Suppressor macrophage (primary cell): Measurements from ENCODE around the gene SNED1.

Source experiments
- DNase-seq, 4 experiments: peaks; one replicate each; pipeline ENCODE4 v3.0.0-alpha.2; 2020 to 2022

The SNED1 gene

GRCh38 chr2:241030333-241030680, 31.9 kb downstream of the SNED1 start:
- no peak for DNase-seq

GRCh38 chr2:241030883-241031282, 32.5 kb downstream of the SNED1 start:
- no peak for DNase-seq

GRCh38 chr2:241031436-241032165, 33.2 kb downstream of the SNED1 start:
- no peak for DNase-seq

- DNase-seq: no peak
Observed at GRCh38 chr2:241033336-241033987, 35.0 kb downstream of the SNED1 start.

- DNase-seq: no peak
Observed at GRCh38 chr2:241033994-241034393, 35.6 kb downstream of the SNED1 start.

GRCh38 chr2:241034490-241035141, 36.2 kb downstream of the SNED1 start:
- no peak for DNase-seq

- no peak for DNase-seq
Observed at GRCh38 chr2:241035142-241035817, 36.9 kb downstream of the SNED1 start.

GRCh38 chr2:241035818-241036396, 37.5 kb downstream of the SNED1 start:
- DNase-seq: no peak

- DNase-seq: no peak
Observed at GRCh38 chr2:241036397-241036963, 38.1 kb downstream of the SNED1 start.

- DNase-seq: no peak
Observed at GRCh38 chr2:241036964-241037421, 38.6 kb downstream of the SNED1 start.

- DNase-seq: no peak
Observed at GRCh38 chr2:241037498-241037897, 39.1 kb downstream of the SNED1 start.

- DNase-seq: no peak
Observed at GRCh38 chr2:241038374-241039180, 40.2 kb downstream of the SNED1 start.

GRCh38 chr2:241039416-241039815, 41.0 kb downstream of the SNED1 start:
- DNase-seq: no peak

- DNase-seq: no peak
Observed at GRCh38 chr2:241040081-241040803, 41.8 kb downstream of the SNED1 start.

- DNase-seq: peak in 3 of 4 experiments; percentile 9 to 38 (median 14)
Observed at GRCh38 chr2:241041589-241042158, 43.3 kb downstream of the SNED1 start.

GRCh38 chr2:241043581-241043980, 45.2 kb downstream of the SNED1 start:
- DNase-seq: no peak

GRCh38 chr2:241047253-241048010, 49.0 kb downstream of the SNED1 start:
- DNase-seq: no peak

- DNase-seq: no peak
Observed at GRCh38 chr2:241048149-241048948, 49.9 kb downstream of the SNED1 start.

GRCh38 chr2:241048949-241049343, 50.5 kb downstream of the SNED1 start:
- DNase-seq: no peak
